ENCODE measurements around the gene RCOR3.
"Not testable (repeated sequence)": the region's sequence is repeated elsewhere in the genome, so short reads cannot be mapped to it uniquely, and the experiment has no call there.

The RCOR3 gene

DNA sequence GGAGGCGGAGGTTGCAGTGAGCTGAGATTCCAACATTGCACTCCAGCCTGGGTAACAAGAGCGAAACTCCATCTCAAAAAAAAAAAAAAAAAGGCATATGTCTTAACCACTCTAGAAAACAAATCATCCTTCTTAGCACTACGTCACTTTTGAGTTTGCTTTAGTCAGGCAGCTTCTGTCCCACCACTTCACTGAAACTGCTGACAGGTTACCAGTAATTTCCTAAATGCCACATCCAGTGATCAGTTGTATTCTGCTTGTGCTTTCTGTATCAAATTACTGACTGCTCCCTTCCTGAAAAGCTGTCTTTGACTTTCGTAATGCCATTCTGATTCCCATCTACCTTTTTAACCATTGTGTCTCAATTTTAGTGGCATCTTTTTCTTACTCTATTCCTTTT, 21.7 kb downstream of the RCOR3 start:
- Mint-ChIP-seq H3K27me3 (no peaks in the 10 kb centered on the region), H3K27ac (no peak overlapping the region), H3K36me3 (ENCODE audit: insufficient read depth) (peaks cover 35% of the 10 kb centered on the region), H3K4me1 (ENCODE audit: low read depth in 2 of 2) (no peaks in the 10 kb centered on the region), H3K9me3 (no peaks in the 10 kb centered on the region), H3K4me3 (no peak overlapping the region)
- no peak for DNase-seq
- ATAC-seq (replicated peaks): no peak

DNA sequence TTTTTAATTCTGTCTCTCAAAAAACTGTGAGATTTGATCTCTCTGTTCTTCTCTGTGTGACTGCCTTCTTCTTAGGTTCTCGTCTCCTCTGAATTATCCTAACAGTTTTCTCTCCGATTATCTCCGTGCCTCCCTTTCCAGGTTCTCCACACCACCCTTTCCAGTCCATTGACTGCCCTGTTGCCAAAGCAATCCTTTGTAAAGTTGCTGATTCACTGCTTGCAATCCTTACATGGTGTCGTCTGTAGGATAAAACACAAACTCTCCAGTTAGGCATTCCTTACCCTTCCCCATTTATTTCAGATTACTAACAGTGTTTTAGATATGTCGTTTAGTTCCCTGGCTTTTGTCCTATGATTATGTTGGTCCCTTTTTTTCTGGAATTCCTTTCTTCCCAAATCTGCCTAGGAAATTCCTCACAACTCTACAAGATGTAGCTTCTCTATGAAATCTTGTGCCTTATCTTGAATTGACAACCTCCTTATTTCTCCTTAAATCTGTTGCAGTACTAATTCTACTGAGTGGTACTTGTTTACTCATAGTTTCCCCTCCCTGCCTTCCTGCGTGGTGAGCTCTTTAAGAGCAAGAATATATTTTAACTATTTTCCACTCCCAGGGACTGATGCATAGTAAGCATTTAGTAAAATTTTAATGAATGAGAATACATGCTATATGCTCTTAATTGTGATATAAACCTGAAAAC, 22.3 kb downstream of the RCOR3 start:
- H3K4me1 Mint-ChIP-seq (ENCODE audit: low read depth in 2 of 2): no peaks in the 10 kb centered on the region
- peaks cover 38% of the 10 kb centered on the region for H3K36me3 Mint-ChIP-seq (ENCODE audit: insufficient read depth)
- H3K27ac Mint-ChIP-seq: no peak overlapping the region
- no peak for ATAC-seq (replicated peaks)
- no peaks in the 10 kb centered on the region for H3K27me3 Mint-ChIP-seq
- H3K9me3 Mint-ChIP-seq: no peaks in the 10 kb centered on the region
- H3K4me3 Mint-ChIP-seq: no peak overlapping the region
- no peak for DNase-seq

DNA sequence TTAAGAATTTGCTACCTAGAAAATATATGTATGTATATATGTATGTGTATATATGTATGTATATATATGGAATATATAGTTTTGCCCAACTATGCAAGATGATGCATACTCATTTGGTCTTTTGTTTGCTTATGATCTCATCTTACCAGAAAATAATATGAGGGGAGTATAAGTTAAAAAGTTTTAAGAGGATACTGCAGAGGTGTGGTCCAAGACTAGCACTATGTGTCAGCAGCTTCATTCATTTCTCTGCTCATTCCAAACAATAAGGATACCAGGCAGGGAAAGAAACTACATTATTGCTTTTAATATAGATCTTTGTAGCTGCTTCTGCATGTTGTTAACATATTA, 22.8 kb downstream of the RCOR3 start:
- Mint-ChIP-seq H3K4me1 (ENCODE audit: low read depth in 2 of 2) (peaks cover 0 to 4% of the 10 kb centered on the region in 2 donors), H3K4me3 (no peak overlapping the region), H3K27ac (no peak overlapping the region), H3K36me3 (ENCODE audit: insufficient read depth) (peaks cover 37% of the 10 kb centered on the region), H3K9me3 (no peaks in the 10 kb centered on the region), H3K27me3 (no peaks in the 10 kb centered on the region)
- no peak for ATAC-seq (replicated peaks)
- DNase-seq: no peak

DNA sequence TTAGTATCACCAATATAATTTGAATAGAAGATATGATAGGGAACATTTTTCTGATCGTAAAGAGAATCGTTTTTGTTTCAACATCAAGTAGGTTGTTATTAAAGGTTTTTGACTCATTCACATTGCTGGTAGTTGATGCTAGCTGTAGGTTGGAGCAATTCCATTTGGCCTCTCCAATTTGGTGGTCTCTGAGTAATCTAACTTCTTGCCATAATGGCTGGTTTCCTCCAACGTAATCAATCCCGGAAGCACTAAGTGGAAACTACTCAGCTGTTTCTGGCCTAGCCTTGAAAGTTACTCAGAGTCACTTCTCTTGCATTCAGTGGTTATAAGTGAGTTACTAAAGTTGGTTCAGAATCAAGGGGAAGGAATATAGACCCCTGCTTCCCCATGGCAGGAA, 26.0 kb downstream of the RCOR3 start:
- Mint-ChIP-seq H3K27ac (no peak overlapping the region), H3K4me3 (no peak overlapping the region), H3K27me3 (no peaks in the 10 kb centered on the region), H3K36me3 (ENCODE audit: insufficient read depth) (peaks cover 51% of the 10 kb centered on the region), H3K9me3 (no peaks in the 10 kb centered on the region), H3K4me1 (ENCODE audit: low read depth in 2 of 2) (peaks cover 6 to 12% of the 10 kb centered on the region in 2 donors)
- DNase-seq (no peak), ATAC-seq (replicated peaks) (no peak)

DNA sequence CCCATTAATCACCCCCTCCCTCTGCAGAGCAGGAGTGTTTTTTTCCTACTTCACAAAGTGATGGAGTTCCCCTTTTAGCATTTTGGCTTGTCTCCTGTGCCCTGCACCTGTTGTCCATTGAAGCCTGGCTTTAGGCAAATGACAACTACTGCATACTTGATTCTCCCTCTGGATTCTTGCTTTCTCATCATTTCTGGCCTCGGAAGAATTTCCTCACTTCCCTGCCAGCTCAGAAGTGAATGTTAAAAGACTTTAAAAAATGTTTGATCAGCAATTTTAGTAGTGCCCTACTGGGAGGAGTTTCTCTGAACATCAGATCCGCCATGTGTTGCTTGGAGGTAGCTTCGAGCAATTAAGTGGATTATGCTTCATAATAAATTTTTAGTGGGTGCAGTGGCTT, 28.1 kb downstream of the RCOR3 start:
- no peak for ATAC-seq (replicated peaks)
- H3K36me3 Mint-ChIP-seq (ENCODE audit: insufficient read depth): peaks cover 71% of the 10 kb centered on the region
- H3K27me3 Mint-ChIP-seq: no peaks in the 10 kb centered on the region
- no peaks in the 10 kb centered on the region for H3K9me3 Mint-ChIP-seq
- H3K4me1 Mint-ChIP-seq (ENCODE audit: low read depth in 2 of 2): peaks cover 7 to 13% of the 10 kb centered on the region in 2 donors
- H3K4me3 Mint-ChIP-seq: no peak overlapping the region
- no peak overlapping the region for H3K27ac Mint-ChIP-seq
- DNase-seq: no peak

DNA sequence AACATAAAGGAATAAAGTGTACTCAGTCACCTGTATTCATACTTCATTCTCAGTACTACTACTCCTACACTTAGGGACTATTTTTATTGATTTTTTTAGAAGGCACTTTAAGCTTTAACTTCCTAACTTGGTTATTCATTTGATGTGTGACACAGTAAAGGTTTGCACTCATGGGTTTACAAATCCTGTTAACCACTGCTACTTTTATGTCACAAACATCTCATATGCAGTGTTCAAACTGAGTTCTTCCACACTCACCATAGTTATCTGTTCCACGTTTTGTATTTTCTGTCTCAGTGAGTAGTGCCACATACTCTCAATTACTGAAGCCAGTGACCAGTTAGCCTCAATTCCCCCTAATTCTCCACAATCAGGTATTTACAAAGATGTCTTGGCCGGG, 33.2 kb downstream of the RCOR3 start:
- H3K27me3 Mint-ChIP-seq: no peaks in the 10 kb centered on the region
- DNase-seq: no peak
- H3K27ac Mint-ChIP-seq: no peak overlapping the region
- H3K4me1 Mint-ChIP-seq (ENCODE audit: low read depth in 2 of 2): peaks cover 9 to 14% of the 10 kb centered on the region in 2 donors
- H3K4me3 Mint-ChIP-seq: no peak overlapping the region
- no peak for ATAC-seq (replicated peaks)
- no peaks in the 10 kb centered on the region for H3K9me3 Mint-ChIP-seq
- peaks cover 71% of the 10 kb centered on the region for H3K36me3 Mint-ChIP-seq (ENCODE audit: insufficient read depth)

DNA sequence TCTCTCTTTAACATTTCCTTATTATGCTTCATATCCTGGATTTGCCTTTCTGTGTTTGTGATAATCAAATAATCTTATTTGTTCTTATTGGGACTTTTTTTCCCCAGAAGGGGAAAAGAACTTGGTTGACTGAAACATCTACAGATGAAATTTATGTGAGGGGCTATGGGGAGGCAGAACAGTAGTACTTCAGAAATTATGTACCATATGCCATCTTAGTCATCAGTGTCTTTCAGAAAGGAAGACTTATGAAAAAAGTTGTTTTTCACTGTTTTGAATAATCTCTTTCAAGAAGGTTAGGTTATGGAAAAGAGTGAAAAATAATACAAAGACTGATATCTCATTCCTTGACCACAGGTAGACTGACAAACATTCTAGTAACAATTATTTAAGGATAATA, 37.2 kb downstream of the RCOR3 start:
- Mint-ChIP-seq H3K27ac (peak overlapping the region in 1 of 2 donors; percentile 39), H3K4me3 (no peak overlapping the region), H3K4me1 (ENCODE audit: low read depth in 2 of 2) (peaks cover 4 to 17% of the 10 kb centered on the region in 2 donors), H3K36me3 (ENCODE audit: insufficient read depth) (peaks cover 58% of the 10 kb centered on the region), H3K9me3 (no peaks in the 10 kb centered on the region), H3K27me3 (no peaks in the 10 kb centered on the region)
- no peak for ATAC-seq (replicated peaks)
- no peak for DNase-seq

DNA sequence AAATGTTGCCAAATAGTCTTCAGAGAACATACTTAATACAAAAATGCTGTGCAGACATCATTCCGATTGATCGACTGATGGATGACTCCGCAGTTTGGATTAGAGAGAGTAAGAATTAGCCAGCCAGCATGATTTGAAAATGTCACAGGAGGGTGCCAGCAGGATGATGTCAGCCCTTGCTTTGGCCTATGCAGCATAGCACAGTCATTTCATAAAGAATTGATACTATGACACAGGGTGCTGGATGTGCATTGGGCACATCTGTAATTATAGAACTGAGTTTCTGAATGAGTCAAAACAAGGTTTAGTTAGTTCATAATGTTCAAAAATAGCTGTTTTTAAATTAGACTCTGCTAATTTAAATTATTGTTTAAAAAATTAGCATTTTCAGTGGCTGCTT, 45.9 kb downstream of the RCOR3 start:
- H3K27me3 Mint-ChIP-seq: no peaks in the 10 kb centered on the region
- peaks cover 0 to 20% of the 10 kb centered on the region in 2 donors for H3K4me1 Mint-ChIP-seq (ENCODE audit: low read depth in 2 of 2)
- H3K27ac Mint-ChIP-seq: peak overlapping the region in 1 of 2 donors; percentile 66
- H3K36me3 Mint-ChIP-seq (ENCODE audit: insufficient read depth): peaks cover 24% of the 10 kb centered on the region
- no peaks in the 10 kb centered on the region for H3K9me3 Mint-ChIP-seq
- ATAC-seq (replicated peaks): no peak
- no peak overlapping the region for H3K4me3 Mint-ChIP-seq
- DNase-seq: no peak

DNA sequence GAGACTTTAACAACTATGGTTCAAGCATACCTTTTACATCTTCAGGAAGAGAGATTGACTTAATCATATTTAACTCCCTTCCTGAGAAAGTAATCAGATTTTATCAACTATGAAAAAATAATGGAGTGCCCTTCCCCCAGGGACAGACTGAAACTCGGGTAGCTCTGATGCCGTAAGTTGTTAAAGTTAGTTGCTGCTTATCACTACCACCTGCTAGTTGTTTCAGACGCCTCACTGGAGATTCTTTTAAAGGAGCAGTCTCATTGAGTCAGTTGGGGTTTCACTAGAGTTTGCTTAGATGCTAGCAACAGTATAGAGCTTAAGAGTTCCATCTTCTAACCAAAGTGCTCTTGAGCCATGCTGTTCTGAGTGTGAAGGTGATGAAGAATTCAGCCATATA, 50.5 kb downstream of the RCOR3 start:
- ATAC-seq (replicated peaks) (no peak), DNase-seq (no peak)
- Mint-ChIP-seq H3K4me3 (no peak overlapping the region), H3K36me3 (ENCODE audit: insufficient read depth) (peaks cover 22% of the 10 kb centered on the region), H3K27ac (peak overlapping the region in 1 of 2 donors; percentile 67), H3K9me3 (no peaks in the 10 kb centered on the region), H3K4me1 (ENCODE audit: low read depth in 2 of 2) (peaks cover 3 to 9% of the 10 kb centered on the region in 2 donors), H3K27me3 (no peaks in the 10 kb centered on the region)

DNA sequence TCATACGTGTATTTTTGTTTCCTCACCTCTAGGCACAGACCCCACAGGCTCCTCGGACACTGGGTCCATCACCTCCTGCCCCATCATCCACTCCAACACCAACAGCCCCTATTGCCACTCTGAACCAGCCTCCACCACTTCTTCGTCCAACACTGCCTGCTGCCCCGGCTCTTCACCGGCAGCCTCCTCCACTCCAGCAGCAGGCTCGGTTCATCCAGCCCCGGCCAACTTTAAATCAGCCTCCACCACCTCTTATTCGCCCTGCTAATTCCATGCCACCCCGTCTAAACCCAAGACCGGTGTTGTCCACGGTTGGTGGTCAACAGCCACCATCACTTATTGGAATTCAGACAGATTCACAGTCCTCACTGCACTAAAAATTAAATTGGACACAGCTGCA, 54.2 kb downstream of the RCOR3 start:
- H3K36me3 Mint-ChIP-seq (ENCODE audit: insufficient read depth): peaks cover 13% of the 10 kb centered on the region
- no peaks in the 10 kb centered on the region for H3K9me3 Mint-ChIP-seq
- H3K27me3 Mint-ChIP-seq: no peaks in the 10 kb centered on the region
- H3K4me1 Mint-ChIP-seq (ENCODE audit: low read depth in 2 of 2): peaks cover 3 to 5% of the 10 kb centered on the region in 2 donors
- DNase-seq: no peak
- ATAC-seq (replicated peaks): no peak
- H3K27ac Mint-ChIP-seq: peak overlapping the region in 1 of 2 donors; percentile 42
- no peak overlapping the region for H3K4me3 Mint-ChIP-seq

DNA sequence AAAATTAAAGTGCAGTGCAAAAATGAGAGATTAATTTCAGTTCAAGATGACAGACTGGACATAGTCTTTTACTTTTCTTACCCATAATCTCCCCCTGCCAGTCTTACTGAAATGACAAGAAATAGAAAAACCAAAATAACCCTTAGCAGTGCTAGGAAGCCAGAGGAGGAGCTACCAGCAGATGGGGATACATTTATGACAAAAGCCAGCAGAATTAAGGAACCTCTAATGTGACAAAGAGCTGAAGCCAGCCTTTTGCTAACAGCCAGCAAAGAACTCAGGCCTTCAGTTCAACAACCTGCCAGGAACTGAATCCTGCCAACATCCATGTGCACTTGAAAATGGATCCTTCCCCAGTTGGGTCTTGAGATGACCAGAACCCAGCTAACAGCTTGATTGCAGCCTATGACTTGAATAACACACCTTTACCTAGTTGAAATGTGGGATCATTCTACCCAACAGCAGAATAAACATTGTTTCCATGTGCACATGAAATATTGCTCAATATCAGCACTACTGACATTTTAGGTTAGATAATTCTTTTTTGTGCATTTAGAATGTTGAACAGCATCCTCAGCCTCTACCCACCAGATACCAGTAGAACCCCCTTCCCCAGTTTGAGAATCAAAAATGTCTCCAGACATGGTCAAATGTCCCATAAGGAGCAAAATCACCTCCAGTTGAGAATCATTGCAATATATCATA, 59.6 kb downstream of the RCOR3 start:
- Mint-ChIP-seq H3K4me3 (no peak overlapping the region), H3K4me1 (ENCODE audit: low read depth in 2 of 2) (peaks cover 5 to 6% of the 10 kb centered on the region in 2 donors), H3K36me3 (ENCODE audit: insufficient read depth) (peaks cover 5% of the 10 kb centered on the region), H3K9me3 (no peaks in the 10 kb centered on the region), H3K27me3 (no peaks in the 10 kb centered on the region), H3K27ac (peak overlapping the region in 1 of 2 donors; percentile 74)
- DNase-seq (no peak), ATAC-seq (replicated peaks) (no peak)

DNA sequence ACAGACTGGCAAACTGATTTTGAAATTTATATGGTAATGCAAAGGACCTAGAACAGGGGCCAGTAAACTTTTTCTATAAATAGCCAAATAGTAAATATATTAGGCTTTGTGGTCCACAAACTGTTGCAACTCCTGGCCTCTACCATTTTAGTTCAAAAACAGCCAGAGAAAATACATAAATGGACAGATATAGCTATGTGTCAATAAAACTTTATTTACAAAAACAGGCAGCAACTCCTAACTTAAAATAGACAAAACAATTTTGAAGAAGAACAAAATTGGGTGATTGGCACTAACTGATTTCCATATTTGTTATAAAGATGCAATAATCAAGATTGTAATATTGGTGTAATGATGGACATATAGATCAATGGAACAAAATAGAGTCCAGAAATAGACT, 60.7 kb downstream of the RCOR3 start:
- Mint-ChIP-seq H3K27ac (no peak overlapping the region), H3K36me3 (ENCODE audit: insufficient read depth) (no peaks in the 10 kb centered on the region), H3K27me3 (no peaks in the 10 kb centered on the region), H3K4me1 (ENCODE audit: low read depth in 2 of 2) (peaks cover 5 to 6% of the 10 kb centered on the region in 2 donors), H3K4me3 (no peak overlapping the region), H3K9me3 (no peaks in the 10 kb centered on the region)
- ATAC-seq (replicated peaks): no peak
- DNase-seq: no peak

DNA sequence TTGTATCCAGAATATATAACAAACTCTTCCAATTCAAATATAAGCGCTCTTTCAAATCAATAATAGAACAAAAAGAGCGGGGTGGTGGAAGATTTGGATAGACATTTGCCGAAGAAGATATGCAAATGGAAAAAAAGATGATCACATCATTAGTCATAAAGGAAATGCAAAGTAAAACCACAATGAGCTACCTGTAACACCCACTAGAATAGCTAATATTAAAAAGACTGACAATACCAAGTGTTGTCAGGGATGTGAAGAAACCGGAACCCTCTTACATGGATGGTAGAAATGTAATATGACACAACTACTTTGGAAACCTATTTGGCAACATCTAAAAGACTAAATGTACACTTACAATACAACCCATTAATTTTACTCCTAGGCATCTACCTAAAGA, 61.8 kb downstream of the RCOR3 start:
- Mint-ChIP-seq H3K36me3 (ENCODE audit: insufficient read depth) (peaks cover 4% of the 10 kb centered on the region), H3K4me3 (no peak overlapping the region), H3K4me1 (ENCODE audit: low read depth in 2 of 2) (peaks cover 9 to 13% of the 10 kb centered on the region in 2 donors), H3K27ac (no peak overlapping the region), H3K27me3 (no peaks in the 10 kb centered on the region), H3K9me3 (no peaks in the 10 kb centered on the region)
- ATAC-seq (replicated peaks) (peak; percentile 54), DNase-seq (no peak)

DNA sequence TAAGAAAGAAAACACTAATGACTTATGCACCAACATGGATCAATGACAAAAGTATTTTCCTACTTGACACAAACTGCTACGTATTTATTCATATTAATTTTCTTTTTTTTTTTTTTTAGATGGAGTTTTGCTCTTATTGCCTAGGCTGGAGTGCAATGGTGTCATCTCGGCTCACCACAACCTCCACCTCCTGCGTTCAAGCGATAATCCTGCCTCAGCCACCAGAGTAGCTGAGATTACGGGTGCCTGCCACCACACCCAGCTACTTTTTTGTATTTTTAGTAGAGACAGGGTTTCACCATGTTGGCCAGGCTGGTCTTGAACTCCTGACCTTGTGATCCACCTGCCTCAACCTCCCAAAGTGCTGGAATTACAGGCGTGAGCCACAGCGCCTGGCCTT, 62.5 kb downstream of the RCOR3 start:
- H3K4me3 Mint-ChIP-seq; H3K27ac Mint-ChIP-seq; DNase-seq; H3K36me3 Mint-ChIP-seq (ENCODE audit: insufficient read depth); H3K9me3 Mint-ChIP-seq; ATAC-seq (replicated peaks); H3K27me3 Mint-ChIP-seq: not testable (repeated sequence)
- peaks cover 13 to 18% of the 10 kb centered on the region in 2 donors for H3K4me1 Mint-ChIP-seq (ENCODE audit: low read depth in 2 of 2)
